ENCODE results near the gene LRRD1. TPM values are rescaled to one million over a fixed set of nuclear protein-coding genes. Genes with fewer than 3 reads are reported as not detected.
A peak's percentile ranks its signal among the peaks of the same experiment; 100 is the strongest.

LRRD1 gene
- total and polyA plus RNA-seq, 9 of the 15 experiments (the other 6 are each of a cell fraction or from before 2014, with no cell fraction given) = 0.07 to 0.15 TPM; not detected in 7

GRCh38 chr7:92178928-92179924, at the start of gene LRRD1 (continued):
- TF ChIP-seq ZBTB49 (CRISPR knock-in tag; IDR thresholded peaks at IDR 0.05; ENCODE audit: borderline replicate concordance) = no peak
- no peak for TF ChIP-seq ZNF146 (CRISPR knock-in tag; IDR thresholded peaks at IDR 0.05; ENCODE audit: unreplicated experiment)
- no peak for TF ChIP-seq SRSF3 (IDR thresholded peaks at IDR 0.05; ENCODE audit: insufficient read depth, low read length)
- TF ChIP-seq CHAMP1 (IDR thresholded peaks at IDR 0.05) = peak; percentile 63; the same call in 1 of the 2 replicates
- no peak for TF ChIP-seq ZNF280B (CRISPR knock-in tag; IDR thresholded peaks at IDR 0.05)
- no peak for TF ChIP-seq TEAD2 (tag; IDR thresholded peaks at IDR 0.05)
- TF ChIP-seq ESRRB (CRISPR knock-in tag; IDR thresholded peaks at IDR 0.05; ENCODE audit: borderline replicate concordance) = no peak
- TF ChIP-seq RFX1 (IDR thresholded peaks at IDR 0.05) = no peak
- TF ChIP-seq ZFP36 (IDR thresholded peaks at IDR 0.05; ENCODE audit: low read depth, low read length, partially characterized antibody) = no peak
- no peak for TF ChIP-seq DPF2 (IDR thresholded peaks at IDR 0.05)
- no peak for TF ChIP-seq TOE1 (IDR thresholded peaks at IDR 0.05; ENCODE audit: borderline replicate concordance)
- no peak for TF ChIP-seq TOE1 (CRISPR knock-in tag; IDR thresholded peaks at IDR 0.05; ENCODE audit: borderline replicate concordance, low read depth)
- no peak for TF ChIP-seq ARHGAP35 (IDR thresholded peaks at IDR 0.05; ENCODE audit: partially characterized antibody)
- peak; percentile 67 to 98 (median 78) for TF ChIP-seq CTCF (IDR thresholded peaks at IDR 0.05 in 2 of 3, conservative IDR thresholded peaks at IDR 0.05 in 1 of 3; ENCODE audit: insufficient read depth in 2 of 3, low read depth in 1 of 3, low read length in 3 of 3)
- 0 out of 2 replicates have a peak, but pooled peaks have one; percentile 20 for TF ChIP-seq CREM (IDR thresholded peaks at IDR 0.05; ENCODE audit: low read depth)
- TF ChIP-seq RAD21 (CRISPR knock-in tag; conservative IDR thresholded peaks at IDR 0.05 in 1 of 2, IDR thresholded peaks at IDR 0.05 in 1 of 2) = peak in 1 of 2 experiments; percentile 32; a peak in 2 of 4 replicates
- no peak for TF ChIP-seq CC2D1A (IDR thresholded peaks at IDR 0.05)
- TF ChIP-seq U2AF2 (optimal IDR thresholded peaks at IDR 0.05; ENCODE audit: low read depth, low read length) = no peak
- TF ChIP-seq ZNF785 (CRISPR knock-in tag; IDR thresholded peaks at IDR 0.05) = no peak

Measured in K562 (cell line).